HepG2 (cell line): ENCODE results near the gene FNBP1L. TPM values are rescaled to one million over a fixed set of nuclear protein-coding genes. Genes with fewer than 3 reads are reported as not detected.

Source experiments
- ASH2L ChIP-seq: fragments of 300-600, 200-600 bp; sonication (generic); IDR thresholded peaks from 2 replicates; pipeline ENCODE4 v1.7.0; 2017; ENCODE audit warnings: low read depth, mild to moderate bottlenecking, moderate library complexity, mixed read lengths, low read length; ENCODE audit not compliant: insufficient read length
- ELF4 ChIP-seq: sonication (generic); formaldehyde crosslinking; IDR thresholded peaks from 2 replicates; pipeline ENCODE4 v1.5.0; 2020; ENCODE audit warnings: missing genetic modification reagents, mild to moderate bottlenecking, moderate library complexity, borderline replicate concordance
- HNRNPH1 ChIP-seq: fragments of 200-400 bp; formaldehyde crosslinking; optimal IDR thresholded peaks from 2 replicates; pipeline ENCODE3; 2017; ENCODE audit warnings: mild to moderate bottlenecking, low read depth, low read length
- IRF2 ChIP-seq: IDR thresholded peaks from 2 replicates; pipeline ENCODE4 v1.6.1; 2018; ENCODE audit warnings: missing genetic modification reagents, missing compliant biosample characterization
- MAZ ChIP-seq, 2 experiments: sonication (generic) in 1 of 2; formaldehyde crosslinking in 1 of 2; IDR thresholded peaks; 2 replicates each; pipeline versions ENCODE4 v1.5.0 to v1.6.1; 2012 to 2020; ENCODE audit warnings: low read depth in 2 of 2, mild to moderate bottlenecking in 2 of 2, borderline replicate concordance in 1 of 2, improper control_type of control experiment in 1 of 2, low read length in 1 of 2, missing genetic modification reagents in 1 of 2, moderate library complexity in 1 of 2
- PRDM10 ChIP-seq: sonication (generic); formaldehyde crosslinking; IDR thresholded peaks from 2 replicates; pipeline ENCODE4 v1.4.0; 2020; ENCODE audit warnings: low read depth, missing genetic modification reagents
- RBM39 ChIP-seq: fragments of 200-400 bp; formaldehyde crosslinking; IDR thresholded peaks from one replicate; pipeline ENCODE4 v1.6.1; 2018; ENCODE audit warnings: antibody characterized with exemption, mild to moderate bottlenecking, low read depth, low read length; ENCODE audit not compliant: poor library complexity, severe bottlenecking
- SRY ChIP-seq: sonication (generic); formaldehyde crosslinking; IDR thresholded peaks from 2 replicates; pipeline ENCODE4 v1.8.0; 2022; ENCODE audit warnings: mild to moderate bottlenecking, missing genetic modification reagents
- YY1 ChIP-seq: IDR thresholded peaks from 2 replicates; pipeline ENCODE4 v1.6.1; 2011; ENCODE audit warnings: low read length, low read depth, moderate library complexity, mild to moderate bottlenecking; ENCODE audit not compliant: insufficient read depth, insufficient replicate concordance
- ZHX1 ChIP-seq: sonication (generic); formaldehyde crosslinking; IDR thresholded peaks from 2 replicates; pipeline ENCODE4 v1.8.1; 2022; ENCODE audit warnings: low read depth, mild to moderate bottlenecking, missing genetic modification reagents
- ZNF639 ChIP-seq: conservative IDR thresholded peaks from 2 replicates; pipeline ENCODE4 v1.6.1; 2018; ENCODE audit warnings: missing genetic modification reagents
- ZNF646 ChIP-seq: sonication (generic); formaldehyde crosslinking; IDR thresholded peaks from 2 replicates; pipeline ENCODE4 v1.9.0; 2021; ENCODE audit warnings: mild to moderate bottlenecking, missing genetic modification reagents
- polyA plus RNA-seq, 8 experiments: library from polyadenylated mRNA; depleted of rRNA in 3 of 8; stranded (reverse) in 7 of 8; unstranded in 1 of 8; fragments of >200 nt; fragmentation: Illumina TruSeq in 4 of 8; extraction: Trizol in 4 of 8; gene quantifications; 2 replicates each; pipeline versions ENCODE4 v1.2.1 to v1.2.3, GENCODE V29; 2011 to 2016; ENCODE audit warnings: low read depth in 4 of 8, missing spikeins in 1 of 8, mixed read lengths in 1 of 8; ENCODE audit not compliant: insufficient read depth in 1 of 8
- total RNA-seq, 5 experiments: library from RNA; depleted of rRNA; stranded (reverse); fragments of >200 nt; fragmentation: Illumina TruSeq; extraction: Trizol; gene quantifications; 2 replicates each; pipeline ENCODE4 v1.2.3, GENCODE V29; 2016; ENCODE audit warnings: low read depth in 1 of 5

The FNBP1L gene
- total and polyA plus RNA-seq, 2 of the 13 experiments (the other 11 are each of a cell fraction or from before 2014, with no cell fraction given): 24.1 to 27.1 TPM

GRCh38 chr1:93447481-93448291, at the start of gene FNBP1L (continued):
- TF ChIP-seq PRDM10 (no peak), SRY (peak; percentile 82; the same call in 1 of the 2 replicates), ZNF639 (CRISPR knock-in tag) (no peak), MAZ (IDR thresholded peaks at IDR 0.05; ENCODE audit: borderline replicate concordance, low read depth, low read length) (peak; percentile 87), MAZ (CRISPR knock-in tag; IDR thresholded peaks at IDR 0.05; ENCODE audit: low read depth) (peak; percentile 67), IRF2 (no peak), HNRNPH1 (no peak), ASH2L (peak; percentile 5), RBM39 (no peak), ZNF646 (no peak), ELF4 (CRISPR knock-in tag) (0 out of 2 replicates have a peak, but pooled peaks have one; percentile 57), YY1 (peak; percentile 17), ZHX1 (no peak)
